MM.1S (cell line): Measurements from ENCODE around the gene SORL1-AS1.

ENCODE experiments used
- CTCF ChIP-seq: fragments of 300-600 bp; sonication (generic); IDR thresholded peaks from 2 replicates; pipeline ENCODE4 v1.5.1; 2016; ENCODE audit warnings: antibody characterized with exemption, low read length, mixed read lengths
- EZH2phosphoT487 ChIP-seq: fragments of 300-600 bp; sonication (generic); IDR thresholded peaks from 2 replicates; pipeline ENCODE4 v1.6.1; 2018; ENCODE audit warnings: antibody characterized with exemption, low read length

DNA sequence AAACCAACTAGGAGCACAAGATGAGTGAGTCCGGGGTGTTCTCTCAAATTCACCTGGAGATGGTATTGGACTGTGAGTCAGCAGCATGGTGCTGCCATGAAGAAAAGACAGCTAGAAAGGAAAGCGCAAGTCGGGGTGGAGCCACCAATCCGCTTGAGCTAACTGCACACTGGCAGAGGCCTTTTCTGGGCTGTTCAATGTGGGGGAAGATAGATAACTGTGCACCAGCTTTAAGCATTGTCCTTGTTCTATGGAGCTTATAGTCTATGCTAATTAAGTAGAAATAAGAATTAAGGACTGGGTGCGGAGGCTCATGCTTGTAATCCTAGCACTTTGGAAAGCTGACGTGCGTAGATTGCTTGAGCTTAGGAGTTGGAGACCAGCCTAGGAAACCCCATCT is 21.9 kb upstream of the SORL1-AS1 start:
- TF ChIP-seq CTCF (no peak), EZH2phosphoT487 (no peak)
